Hepatocyte (in vitro differentiated cells): ENCODE results near the gene COL4A1. TPM values are rescaled to one million over a fixed set of nuclear protein-coding genes. Genes with fewer than 3 reads are reported as not detected.

Experiments used
- DNase-seq: peaks from one replicate; pipeline ENCODE4 v3.0.0-alpha.2; 2016; ENCODE audit warnings: low spot score
- H2AFZ ChIP-seq: fragments of 200-600 bp; sonication (generic); 2 replicates; pipeline ENCODE4 v1.6.0; 2016; ENCODE audit warnings: antibody characterized with exemption, mild to moderate bottlenecking
- H3K27ac ChIP-seq: fragments of 200-600 bp; sonication (generic); 2 replicates; pipeline ENCODE4 v1.5.1; 2016; ENCODE audit warnings: mild to moderate bottlenecking
- H3K27me3 ChIP-seq: fragments of 200-600 bp; sonication (generic); 2 replicates; pipeline ENCODE4 v1.6.1; 2016
- H3K36me3 ChIP-seq: fragments of 200-600 bp; sonication (generic); replicated peaks from 2 replicates; pipeline ENCODE4 v1.5.1; 2016; ENCODE audit warnings: low read depth; ENCODE audit not compliant: insufficient read depth
- H3K4me1 ChIP-seq: fragments of 200-600 bp; sonication (generic); 2 replicates; pipeline ENCODE4 v1.5.1; 2016; ENCODE audit warnings: mild to moderate bottlenecking, moderate library complexity; ENCODE audit not compliant: insufficient read depth
- H3K4me2 ChIP-seq: fragments of 200-600 bp; sonication (generic); 2 replicates; pipeline ENCODE4 v1.6.0; 2016
- H3K4me3 ChIP-seq: fragments of 200-600 bp; sonication (generic); 2 replicates; pipeline ENCODE4 v1.5.1; 2016; ENCODE audit warnings: mild to moderate bottlenecking
- H3K79me2 ChIP-seq: fragments of 200-600 bp; sonication (generic); 2 replicates; pipeline ENCODE4 v1.6.0; 2017; ENCODE audit warnings: mild to moderate bottlenecking
- H3K9me2 ChIP-seq: fragments of 200-600 bp; sonication (generic); replicated peaks from 2 replicates; pipeline ENCODE4 v1.6.0; 2017; ENCODE audit warnings: mild to moderate bottlenecking; ENCODE audit not compliant: insufficient read depth
- H3K9me3 ChIP-seq: fragments of 200-600 bp; sonication (generic); 2 replicates; pipeline ENCODE4 v1.5.1; 2016; ENCODE audit warnings: low read depth, mild to moderate bottlenecking
- H4K20me1 ChIP-seq: fragments of 200-600 bp; sonication (generic); 2 replicates; pipeline ENCODE4 v1.6.0; 2016; ENCODE audit warnings: mild to moderate bottlenecking; ENCODE audit not compliant: insufficient read depth, poor library complexity, severe bottlenecking
- CTCF ChIP-seq: fragments of 200-600 bp; sonication (generic); IDR thresholded peaks from 2 replicates; pipeline ENCODE4 v1.5.1; 2016; ENCODE audit warnings: antibody characterized with exemption, mild to moderate bottlenecking; ENCODE audit not compliant: poor library complexity
- EZH2 ChIP-seq: fragments of 200-600 bp; sonication (generic); IDR thresholded peaks from 2 replicates; pipeline ENCODE4 v1.6.1; 2016; ENCODE audit warnings: antibody characterized with exemption, mild to moderate bottlenecking, borderline replicate concordance
- EZH2phosphoT487 ChIP-seq: fragments of 200-600 bp; sonication (generic); IDR thresholded peaks from one replicate; pipeline ENCODE4 v1.6.1; 2018; ENCODE audit warnings: antibody characterized with exemption, mild to moderate bottlenecking, low read depth, moderate library complexity; ENCODE audit not compliant: unreplicated experiment, severe bottlenecking
- WGBS: methylation state at CpG from one replicate; pipeline ENCODE4 v1.1.6; 2016; ENCODE audit warnings: low lambda C conversion rate; ENCODE audit errors: missing lambda C conversion rate; 5-methylcytosine and 5-hydroxymethylcytosine counted together
- polyA plus RNA-seq: library from polyadenylated mRNA; unstranded; fragments of >200 nt; fragmentation: Nextera tagmentation; extraction: Ambion mirVana; gene quantifications from 2 replicates; pipeline ENCODE4 v1.2.1, GENCODE V29; 2016
- total RNA-seq: library from RNA; depleted of rRNA; stranded (reverse); fragments of >200 nt; gene quantifications from 2 replicates; pipeline ENCODE4 v1.2.3, GENCODE V29; 2014

Gene COL4A1
- total and polyA plus RNA-seq, 2 experiments from 2014 or later, result 138 to 269 TPM

DNA sequence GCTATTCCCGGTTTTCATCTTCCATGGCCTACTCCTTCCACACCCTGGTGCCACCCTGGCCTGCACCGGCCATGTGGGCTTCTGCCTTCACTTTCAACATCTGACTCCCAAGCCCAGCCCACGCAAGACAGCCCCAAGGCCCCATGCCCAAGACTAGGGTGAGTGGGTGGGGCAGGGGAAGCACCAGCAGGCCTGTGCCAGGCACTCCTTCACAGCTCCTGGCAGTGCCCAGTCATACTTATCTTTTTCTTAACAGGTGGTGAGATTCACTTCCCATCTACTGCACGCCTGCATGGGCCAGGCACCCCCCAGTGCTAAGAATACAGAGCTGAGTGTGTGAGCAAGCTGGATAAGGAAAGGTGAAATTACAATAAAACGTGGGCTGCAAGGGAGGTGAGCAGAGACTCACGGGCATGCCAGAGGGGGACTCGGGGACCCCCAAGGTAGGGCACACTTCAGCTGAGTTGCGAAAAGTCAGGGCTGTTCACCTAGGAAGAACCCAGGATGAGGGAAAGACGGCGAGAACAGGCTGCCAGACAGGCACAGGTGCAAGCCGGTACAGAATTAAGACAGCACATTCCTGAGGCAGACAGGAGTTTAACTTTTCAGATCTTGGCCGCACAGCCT lies 55.7 kb downstream of the COL4A1 start:
- Histone ChIP-seq H4K20me1 (no peaks in the 10 kb centered on the region), H3K4me2 (no peak overlapping the region), H2AFZ (no peak overlapping the region), H3K27ac (no peak overlapping the region), H3K9me2 (no peaks in the 10 kb centered on the region), H3K79me2 (peaks cover 6% of the 10 kb centered on the region), H3K4me1 (peaks cover 8% of the 10 kb centered on the region), H3K36me3 (no peaks in the 10 kb centered on the region), H3K9me3 (no peaks in the 10 kb centered on the region), H3K4me3 (no peak overlapping the region), H3K27me3 (no peaks in the 10 kb centered on the region)
- no peak for DNase-seq
- WGBS, result 87% methylated on average over 12 of the region's 12 CpGs
- no peak for TF ChIP-seq CTCF
- TF ChIP-seq EZH2, result no peak
- no peak for TF ChIP-seq EZH2phosphoT487

GRCh38 chr13:110250258-110250891 lies 56.6 kb downstream of the COL4A1 start:
- Histone ChIP-seq H3K36me3 (no peaks in the 10 kb centered on the region), H2AFZ (no peak overlapping the region), H3K4me1 (peaks cover 9% of the 10 kb centered on the region), H3K4me3 (no peak overlapping the region), H3K27me3 (no peaks in the 10 kb centered on the region), H3K9me3 (no peaks in the 10 kb centered on the region), H3K79me2 (peaks cover 4% of the 10 kb centered on the region), H3K27ac (peak overlapping the region; percentile 12), H4K20me1 (no peaks in the 10 kb centered on the region), H3K9me2 (no peaks in the 10 kb centered on the region), H3K4me2 (no peak overlapping the region)
- WGBS, result 88% methylated on average over 10 of the region's 10 CpGs
- TF ChIP-seq EZH2, result no peak
- TF ChIP-seq CTCF, result no peak
- TF ChIP-seq EZH2phosphoT487, result no peak
- no peak for DNase-seq

DNA sequence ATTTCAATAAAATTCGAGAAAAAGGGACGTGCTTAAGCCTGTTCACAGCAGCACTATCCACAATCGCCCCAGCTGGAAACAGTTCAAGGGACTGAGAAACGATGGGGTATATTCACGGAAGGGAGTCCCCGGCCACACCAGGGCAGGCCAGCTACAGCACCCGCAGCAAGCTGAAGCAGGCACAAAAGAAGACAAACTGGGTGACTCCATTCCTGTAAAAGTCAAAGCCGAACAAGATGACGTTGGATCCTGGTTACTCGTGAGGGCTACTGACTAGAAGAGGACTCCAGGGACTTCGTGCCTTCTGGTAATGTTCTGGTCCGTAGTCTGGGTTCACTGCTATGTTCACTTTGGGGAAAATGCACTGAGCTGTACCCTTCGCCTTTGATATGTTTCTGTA lies 57.6 kb downstream of the COL4A1 start:
- Histone ChIP-seq H3K4me2 (no peak overlapping the region), H3K4me3 (no peak overlapping the region), H3K9me2 (no peaks in the 10 kb centered on the region), H3K4me1 (peaks cover 19% of the 10 kb centered on the region), H3K36me3 (no peaks in the 10 kb centered on the region), H3K27ac (no peak overlapping the region), H3K79me2 (peaks cover 4% of the 10 kb centered on the region), H4K20me1 (no peaks in the 10 kb centered on the region), H3K27me3 (no peaks in the 10 kb centered on the region), H3K9me3 (no peaks in the 10 kb centered on the region), H2AFZ (no peak overlapping the region)
- no peak for TF ChIP-seq EZH2phosphoT487
- TF ChIP-seq CTCF, result no peak
- no peak for TF ChIP-seq EZH2
- 91% methylated on average over 13 of the region's 13 CpGs for WGBS
- DNase-seq, result no peak
